Measurements from ENCODE around the gene MOGAT2.

Gene MOGAT2

GRCh38 chr11:75697906-75698581, 19.6 kb upstream of the MOGAT2 start:
- no peaks in the 10 kb centered on the region for H4K20me1 ChIP-seq (ENCODE audit: insufficient read depth, low read length)
- no peak overlapping the region for H3K4me3 ChIP-seq (ENCODE audit: low read length)
- H2AFZ ChIP-seq (ENCODE audit: low read length): no peak overlapping the region
- DNase-seq: no peak
- no peak overlapping the region for H3K4me2 ChIP-seq (ENCODE audit: low read depth, low read length)
- H3K27ac ChIP-seq (ENCODE audit: low read length): no peak overlapping the region
- H3K79me2 ChIP-seq (ENCODE audit: low read length): no peaks in the 10 kb centered on the region
- H3K36me3 ChIP-seq (replicated peaks; ENCODE audit: insufficient read depth, low read length): no peaks in the 10 kb centered on the region
- no peaks in the 10 kb centered on the region for H3F3A ChIP-seq (ENCODE audit: insufficient read depth, low read length)
- no peaks in the 10 kb centered on the region for H3K4me1 ChIP-seq (ENCODE audit: low read length)
- TF ChIP-seq EZH2 (optimal IDR thresholded peaks at IDR 0.05; ENCODE audit: low read depth, low read length): no peak
- H3K9me3 ChIP-seq (replicated peaks; ENCODE audit: insufficient read depth, low read length): no peaks in the 10 kb centered on the region
- no peaks in the 10 kb centered on the region for H3K27me3 ChIP-seq (replicated peaks; ENCODE audit: insufficient read depth, low read length)
- no peak overlapping the region for H3K9ac ChIP-seq (ENCODE audit: low read length)
- H3K9me2 ChIP-seq (replicated peaks; ENCODE audit: insufficient read depth, low read length): no peaks in the 10 kb centered on the region

GRCh38 chr11:75700940-75701339, 16.7 kb upstream of the MOGAT2 start:
- Histone ChIP-seq H3K4me2 (ENCODE audit: low read depth, low read length) (no peak overlapping the region), H3K9me3 (replicated peaks; ENCODE audit: insufficient read depth, low read length) (no peaks in the 10 kb centered on the region), H3K4me3 (ENCODE audit: low read length) (no peak overlapping the region), H3F3A (ENCODE audit: insufficient read depth, low read length) (no peaks in the 10 kb centered on the region), H3K9ac (ENCODE audit: low read length) (no peak overlapping the region), H2AFZ (ENCODE audit: low read length) (no peak overlapping the region), H4K20me1 (ENCODE audit: insufficient read depth, low read length) (no peaks in the 10 kb centered on the region), H3K79me2 (ENCODE audit: low read length) (no peaks in the 10 kb centered on the region), H3K27me3 (replicated peaks; ENCODE audit: insufficient read depth, low read length) (no peaks in the 10 kb centered on the region), H3K27ac (ENCODE audit: low read length) (no peak overlapping the region), H3K36me3 (replicated peaks; ENCODE audit: insufficient read depth, low read length) (no peaks in the 10 kb centered on the region), H3K9me2 (replicated peaks; ENCODE audit: insufficient read depth, low read length) (no peaks in the 10 kb centered on the region), H3K4me1 (ENCODE audit: low read length) (no peaks in the 10 kb centered on the region)
- DNase-seq: no peak
- TF ChIP-seq EZH2 (optimal IDR thresholded peaks at IDR 0.05; ENCODE audit: low read depth, low read length) (no peak), EZH2phosphoT487 (IDR thresholded peaks at IDR 0.05; ENCODE audit: low read length) (no peak), CTCF (IDR thresholded peaks at IDR 0.05; ENCODE audit: low read length) (no peak)

- Histone ChIP-seq H3K4me3 (ENCODE audit: low read length) (no peak overlapping the region), H3K27me3 (replicated peaks; ENCODE audit: insufficient read depth, low read length) (no peaks in the 10 kb centered on the region), H3K4me1 (ENCODE audit: low read length) (0 out of 2 replicates have a peak, but pooled peaks cover 4% of the 10 kb centered on the region), H3K79me2 (ENCODE audit: low read length) (no peaks in the 10 kb centered on the region), H3K27ac (ENCODE audit: low read length) (no peak overlapping the region), H3K36me3 (replicated peaks; ENCODE audit: insufficient read depth, low read length) (no peaks in the 10 kb centered on the region), H3K9me2 (replicated peaks; ENCODE audit: insufficient read depth, low read length) (no peaks in the 10 kb centered on the region), H3K9me3 (replicated peaks; ENCODE audit: insufficient read depth, low read length) (no peaks in the 10 kb centered on the region), H3K4me2 (ENCODE audit: low read depth, low read length) (no peak overlapping the region), H3F3A (ENCODE audit: insufficient read depth, low read length) (no peaks in the 10 kb centered on the region), H2AFZ (ENCODE audit: low read length) (no peak overlapping the region), H4K20me1 (ENCODE audit: insufficient read depth, low read length) (no peaks in the 10 kb centered on the region), H3K9ac (ENCODE audit: low read length) (no peak overlapping the region)
- TF ChIP-seq EZH2 (optimal IDR thresholded peaks at IDR 0.05; ENCODE audit: low read depth, low read length): no peak
- no peak for TF ChIP-seq EZH2phosphoT487 (IDR thresholded peaks at IDR 0.05; ENCODE audit: low read length)
- TF ChIP-seq CTCF (IDR thresholded peaks at IDR 0.05; ENCODE audit: low read length): no peak
- DNase-seq: no peak
Observed at GRCh38 chr11:75703695-75704237, 13.9 kb upstream of the MOGAT2 start.

- H3K4me1 ChIP-seq (ENCODE audit: low read length): 0 out of 2 replicates have a peak, but pooled peaks cover 4% of the 10 kb centered on the region
- no peaks in the 10 kb centered on the region for H3K79me2 ChIP-seq (ENCODE audit: low read length)
- H3K9me2 ChIP-seq (replicated peaks; ENCODE audit: insufficient read depth, low read length): no peaks in the 10 kb centered on the region
- H3K4me3 ChIP-seq (ENCODE audit: low read length): no peak overlapping the region
- no peak for DNase-seq
- H2AFZ ChIP-seq (ENCODE audit: low read length): no peak overlapping the region
- H3K9me3 ChIP-seq (replicated peaks; ENCODE audit: insufficient read depth, low read length): no peaks in the 10 kb centered on the region
- no peak overlapping the region for H3K9ac ChIP-seq (ENCODE audit: low read length)
- no peaks in the 10 kb centered on the region for H3K27me3 ChIP-seq (replicated peaks; ENCODE audit: insufficient read depth, low read length)
- H3K27ac ChIP-seq (ENCODE audit: low read length): no peak overlapping the region
- H3K4me2 ChIP-seq (ENCODE audit: low read depth, low read length): no peak overlapping the region
- no peaks in the 10 kb centered on the region for H3K36me3 ChIP-seq (replicated peaks; ENCODE audit: insufficient read depth, low read length)
- H3F3A ChIP-seq (ENCODE audit: insufficient read depth, low read length): no peaks in the 10 kb centered on the region
- H4K20me1 ChIP-seq (ENCODE audit: insufficient read depth, low read length): no peaks in the 10 kb centered on the region
- TF ChIP-seq CTCF (IDR thresholded peaks at IDR 0.05; ENCODE audit: low read length) (no peak), EZH2phosphoT487 (IDR thresholded peaks at IDR 0.05; ENCODE audit: low read length) (no peak), EZH2 (optimal IDR thresholded peaks at IDR 0.05; ENCODE audit: low read depth, low read length) (no peak)
Observed at GRCh38 chr11:75705541-75705940, 12.1 kb upstream of the MOGAT2 start.

Data from MM.1S (cell line).